HFF-Myc (cell line): ENCODE results near the gene DCAF17.
"Not testable (repeated sequence)": the region's sequence is repeated elsewhere in the genome, so short reads cannot be mapped to it uniquely, and the experiment has no call there.

Experiments
- DNase-seq: peaks from one replicate; pipeline ENCODE4 v3.0.0-alpha.2; 2011; ENCODE audit warnings: low read depth; ENCODE audit errors: extremely low read depth
- H3K4me3 ChIP-seq: replicated peaks from 2 replicates; pipeline ENCODE4 v1.5.1; 2011; ENCODE audit warnings: low read depth, mild to moderate bottlenecking, control low read depth, low read length
- TF ChIP-seq, protein P1 (sequence below): IDR thresholded peaks from 2 replicates; pipeline ENCODE4 v1.5.1; 2012; ENCODE audit warnings: mild to moderate bottlenecking, low read depth, low read length, control low read depth; ENCODE audit errors: missing control alignments

The DCAF17 gene

GRCh38 chr2:171419333-171419732, 14.7 kb upstream of the DCAF17 start:
- H3K4me3 ChIP-seq: no peak overlapping the region
- DNase-seq: no peak
- TF ChIP-seq, protein P1, sequence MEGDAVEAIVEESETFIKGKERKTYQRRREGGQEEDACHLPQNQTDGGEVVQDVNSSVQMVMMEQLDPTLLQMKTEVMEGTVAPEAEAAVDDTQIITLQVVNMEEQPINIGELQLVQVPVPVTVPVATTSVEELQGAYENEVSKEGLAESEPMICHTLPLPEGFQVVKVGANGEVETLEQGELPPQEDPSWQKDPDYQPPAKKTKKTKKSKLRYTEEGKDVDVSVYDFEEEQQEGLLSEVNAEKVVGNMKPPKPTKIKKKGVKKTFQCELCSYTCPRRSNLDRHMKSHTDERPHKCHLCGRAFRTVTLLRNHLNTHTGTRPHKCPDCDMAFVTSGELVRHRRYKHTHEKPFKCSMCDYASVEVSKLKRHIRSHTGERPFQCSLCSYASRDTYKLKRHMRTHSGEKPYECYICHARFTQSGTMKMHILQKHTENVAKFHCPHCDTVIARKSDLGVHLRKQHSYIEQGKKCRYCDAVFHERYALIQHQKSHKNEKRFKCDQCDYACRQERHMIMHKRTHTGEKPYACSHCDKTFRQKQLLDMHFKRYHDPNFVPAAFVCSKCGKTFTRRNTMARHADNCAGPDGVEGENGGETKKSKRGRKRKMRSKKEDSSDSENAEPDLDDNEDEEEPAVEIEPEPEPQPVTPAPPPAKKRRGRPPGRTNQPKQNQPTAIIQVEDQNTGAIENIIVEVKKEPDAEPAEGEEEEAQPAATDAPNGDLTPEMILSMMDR: no peak

DNA sequence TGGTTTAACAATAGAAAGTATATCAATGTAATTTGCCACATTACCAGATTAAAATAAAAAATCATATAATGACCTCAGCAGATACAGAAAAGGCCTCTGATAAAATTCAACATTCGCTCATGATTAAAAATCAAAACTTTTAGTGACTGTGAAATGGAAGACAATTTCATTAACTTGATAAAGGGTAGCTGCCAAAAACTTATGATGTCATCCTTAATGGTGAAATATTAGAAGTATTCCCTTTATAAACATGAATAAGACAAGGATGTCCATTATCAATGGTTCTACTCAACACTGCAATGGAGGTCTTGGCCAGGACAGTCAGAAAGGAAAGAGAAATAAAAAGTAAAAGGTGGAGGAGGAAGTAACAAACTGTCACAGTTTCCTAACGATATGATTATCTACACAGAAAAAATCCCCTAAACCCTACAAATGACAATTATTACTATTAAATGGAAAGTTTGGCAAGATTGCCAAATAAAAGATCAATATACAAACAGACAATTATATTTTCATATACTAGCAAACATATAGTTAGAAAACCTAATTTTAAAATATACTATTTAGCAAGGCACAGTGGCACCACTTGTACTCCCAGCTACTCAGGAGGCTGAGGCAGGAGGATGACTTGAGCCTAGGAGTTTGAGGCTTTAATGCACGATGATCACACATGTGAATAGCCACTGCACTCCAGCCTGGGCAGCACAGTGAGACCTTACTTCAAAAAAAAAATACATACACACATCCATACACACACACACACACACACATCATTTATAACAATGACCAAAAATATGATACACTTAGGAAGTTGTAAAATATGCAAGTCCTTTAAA, 13.1 kb upstream of the DCAF17 start:
- DNase-seq: no peak
- no peak overlapping the region for H3K4me3 ChIP-seq
- TF ChIP-seq, protein P1: no peak

- not testable (repeated sequence) for DNase-seq, H3K4me3 ChIP-seq
Observed at GRCh38 chr2:171422710-171423495, 11.1 kb upstream of the DCAF17 start.

DNA sequence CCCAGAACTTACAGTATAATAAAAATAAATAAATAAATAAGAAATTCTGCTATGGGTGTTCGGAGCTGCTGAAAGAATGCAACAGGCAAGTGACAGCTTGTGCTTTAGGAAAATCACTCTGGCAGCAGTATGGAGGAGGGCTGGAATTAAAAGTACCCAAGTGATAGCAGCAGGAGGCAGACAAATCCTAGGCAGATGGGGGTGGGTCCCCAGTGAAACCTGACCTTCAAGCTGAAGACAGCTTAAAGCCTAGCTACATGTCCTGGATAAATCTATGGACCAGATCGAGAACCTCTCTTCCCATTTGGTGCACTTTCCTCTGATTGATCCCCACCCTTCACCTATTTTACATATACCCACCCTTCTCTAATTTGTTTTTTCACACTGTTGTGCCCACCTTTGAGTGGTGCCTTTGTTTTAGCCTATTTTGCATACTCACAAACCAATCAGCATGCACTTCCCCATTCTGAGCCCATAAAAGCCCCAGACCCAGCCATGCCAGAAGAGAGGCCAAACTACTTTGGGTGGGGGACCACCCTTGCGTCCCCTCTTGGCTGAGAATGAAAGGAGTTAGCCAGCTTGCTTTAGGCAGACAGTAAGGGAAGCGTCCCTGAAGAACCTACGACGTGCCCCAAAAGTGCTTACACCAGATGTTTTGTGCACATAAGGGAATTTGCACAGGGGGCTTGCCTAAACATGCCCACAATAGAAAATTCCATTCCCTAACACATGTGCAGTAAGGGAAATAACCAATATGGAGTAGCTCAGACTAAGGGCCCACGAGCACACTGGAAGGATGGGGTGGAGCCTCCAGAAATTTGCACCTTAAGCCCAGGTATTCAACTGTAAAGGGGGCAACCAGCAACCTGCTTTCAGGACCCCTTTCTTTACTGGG, 3.3 kb upstream of the DCAF17 start:
- DNase-seq: no peak
- no peak overlapping the region for H3K4me3 ChIP-seq
- TF ChIP-seq, protein P1: no peak

DNA sequence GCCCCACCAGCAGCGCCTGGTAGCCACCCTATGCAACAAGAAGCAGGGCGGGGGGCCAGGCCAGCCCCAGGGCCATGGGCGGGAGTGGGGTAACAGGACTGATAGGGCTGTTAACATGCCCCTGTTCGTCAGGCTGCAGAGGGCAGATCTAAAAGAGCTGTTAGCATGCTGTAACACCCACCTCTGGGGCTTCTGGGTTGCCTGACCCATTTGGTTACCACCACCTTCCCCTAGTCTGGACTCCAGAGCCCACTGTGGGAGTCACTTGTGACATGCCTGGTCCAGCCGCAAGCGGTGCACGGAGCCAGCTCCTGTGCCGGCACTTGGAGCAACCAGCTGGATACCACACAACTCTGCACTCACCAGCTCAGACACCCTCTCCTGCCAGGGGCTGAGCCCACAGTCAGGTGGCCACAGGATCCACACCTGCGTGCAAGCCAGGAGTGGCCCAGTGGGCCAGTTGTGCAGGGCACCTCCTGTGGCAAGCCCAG, 2.3 kb upstream of the DCAF17 start:
- no peak for DNase-seq
- TF ChIP-seq, protein P1: no peak
- peak overlapping the region; percentile 67 for H3K4me3 ChIP-seq

DNA sequence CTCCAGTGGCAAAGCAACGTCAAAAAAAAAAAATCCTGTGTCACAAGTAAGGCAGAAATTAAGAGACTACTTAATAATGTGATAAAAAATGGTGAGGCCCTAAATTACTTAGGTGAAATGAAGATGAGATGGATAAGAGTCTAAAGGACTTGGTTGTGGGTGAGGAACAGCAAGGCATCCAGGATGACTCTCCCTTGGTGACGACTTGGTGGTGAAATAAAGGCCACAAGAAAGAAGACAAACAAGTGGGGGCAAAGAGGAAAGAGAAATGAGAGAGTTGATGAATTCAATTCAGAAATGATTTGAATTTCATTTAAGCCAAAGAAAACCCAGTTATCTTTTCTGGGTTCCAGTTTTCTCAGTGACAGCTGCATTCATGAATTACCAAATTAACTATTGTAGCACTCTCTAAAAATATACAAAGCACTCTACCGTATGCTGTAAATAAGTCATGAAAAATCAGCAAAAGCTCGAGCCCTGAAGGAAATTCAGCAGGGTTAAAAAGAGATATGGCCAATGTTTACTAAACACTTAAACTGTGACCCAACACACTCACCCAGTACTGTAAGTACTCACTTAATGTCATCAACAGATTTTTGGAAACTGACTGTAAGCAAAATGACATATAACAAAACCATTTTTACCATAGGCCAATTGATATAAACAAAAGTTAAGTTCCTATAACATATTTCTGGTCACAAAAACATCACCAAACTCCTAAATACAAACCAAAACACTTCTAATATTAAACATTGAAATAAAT, 1.6 kb upstream of the DCAF17 start:
- no peak for DNase-seq
- peak overlapping the region; percentile 67 for H3K4me3 ChIP-seq
- TF ChIP-seq, protein P1: no peak
